Activated CD4-positive, alpha-beta T cell treated with anti-CD3 and anti-CD28 coated beads for 4 hours (primary cell): ENCODE measurements around the gene RNF215.
"Not testable (repeated sequence)": the region's sequence is repeated elsewhere in the genome, so short reads cannot be mapped to it uniquely, and the experiment has no call there.

Experiments used
- DNase-seq, 2 donors: peaks; one replicate each; pipeline ENCODE4 v3.0.0-alpha.2; 2020

The RNF215 gene

DNA sequence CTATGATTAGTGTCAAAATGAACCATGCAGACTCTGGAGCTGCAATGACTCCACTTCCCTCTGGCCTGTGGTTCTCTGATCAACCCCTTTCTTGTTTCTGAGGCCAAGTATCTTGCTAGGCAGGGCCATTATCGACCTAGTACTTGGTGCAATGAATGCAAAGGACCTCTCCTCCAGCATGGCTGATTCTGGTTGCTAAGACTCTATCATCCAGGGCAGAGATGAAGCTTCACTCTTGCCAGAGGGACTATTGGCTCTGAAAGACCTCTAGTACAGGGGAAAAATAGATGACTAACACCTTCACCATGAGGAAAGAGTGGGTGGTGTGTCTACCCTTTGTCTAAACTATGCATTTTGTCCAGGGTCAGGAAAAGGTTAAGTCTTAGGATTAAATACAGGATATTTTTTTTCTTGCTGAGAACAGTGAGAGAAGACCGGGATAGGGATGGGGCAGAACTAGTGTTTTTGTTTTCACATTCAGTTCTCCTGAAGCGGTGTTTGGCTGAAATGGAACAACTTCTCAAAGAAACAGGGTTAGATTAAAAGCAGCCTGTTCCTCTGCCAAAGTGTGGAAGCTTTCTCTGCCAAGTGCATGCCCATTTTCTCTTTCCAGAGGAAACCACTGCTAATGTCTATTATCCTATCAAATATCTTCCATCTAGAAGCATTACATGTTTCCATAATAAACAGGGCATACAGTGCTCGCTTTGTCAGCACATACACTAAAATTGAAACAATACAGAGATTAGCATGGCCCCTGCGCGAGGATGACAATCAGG is 33.3 kb upstream of the RNF215 start:
- DNase-seq = no peak

DNA sequence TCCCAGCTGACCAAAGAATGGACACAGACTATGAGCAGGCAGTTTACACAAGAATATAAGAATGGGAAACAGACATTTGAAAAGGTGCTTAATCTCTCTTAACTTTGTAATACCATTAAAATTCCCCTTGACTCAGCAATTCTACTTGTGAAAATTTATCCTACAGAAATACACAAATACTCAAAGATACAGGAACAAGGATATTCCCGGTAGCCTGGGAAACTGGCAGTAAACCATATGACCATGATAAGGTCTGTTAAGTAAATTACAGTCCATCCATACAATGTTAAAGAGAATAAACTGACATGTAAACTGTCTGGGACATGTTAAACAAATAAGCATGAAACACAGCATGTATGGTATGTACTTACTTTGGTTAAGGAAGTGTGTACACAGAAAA is 29.6 kb upstream of the RNF215 start:
- no peak for DNase-seq

DNA sequence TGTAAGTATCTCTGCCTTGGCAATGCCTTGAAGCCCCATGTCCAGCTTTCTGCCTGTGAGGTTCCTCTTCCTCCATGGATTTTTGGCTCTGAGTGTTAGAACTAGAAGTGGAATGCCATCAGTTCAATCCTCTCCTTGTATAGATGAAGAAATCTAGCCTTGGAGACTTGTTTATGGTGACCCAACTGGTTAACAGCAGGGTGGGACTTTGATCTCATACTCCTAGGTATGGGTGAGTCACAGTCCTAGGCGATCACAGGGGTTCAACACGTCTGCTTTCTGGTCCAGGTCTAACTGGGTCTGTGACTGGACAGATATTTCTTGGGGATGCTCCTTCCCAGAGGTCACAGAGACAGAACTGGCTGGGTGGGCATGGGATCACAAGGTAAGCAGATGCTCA is 29.2 kb upstream of the RNF215 start:
- no peak for DNase-seq

DNA sequence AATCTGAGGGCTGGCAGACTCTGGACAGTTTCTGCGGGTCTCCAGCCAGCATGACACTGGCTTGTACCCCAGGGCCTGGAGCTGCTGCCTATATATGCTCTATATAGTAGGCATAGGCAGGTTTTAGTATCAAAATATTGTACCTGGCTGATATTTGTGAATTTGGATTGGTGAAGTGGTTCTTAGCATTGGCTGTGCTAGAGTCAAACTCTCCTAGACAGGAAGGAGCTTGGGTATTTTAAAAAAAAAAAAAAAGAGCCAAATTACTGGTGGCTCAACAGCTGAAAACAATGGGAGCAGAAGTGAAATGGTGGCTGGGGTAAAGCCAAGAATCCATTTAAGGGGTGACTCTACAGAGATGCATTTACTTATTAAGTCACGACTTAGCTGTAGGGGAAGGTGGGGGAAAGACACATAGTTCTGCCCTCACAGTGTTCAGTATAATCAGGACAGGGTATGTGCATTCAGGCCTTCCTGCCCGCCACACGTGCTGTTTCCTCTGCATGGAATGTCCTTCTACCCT is 27.4 kb upstream of the RNF215 start:
- DNase-seq = no peak

DNA sequence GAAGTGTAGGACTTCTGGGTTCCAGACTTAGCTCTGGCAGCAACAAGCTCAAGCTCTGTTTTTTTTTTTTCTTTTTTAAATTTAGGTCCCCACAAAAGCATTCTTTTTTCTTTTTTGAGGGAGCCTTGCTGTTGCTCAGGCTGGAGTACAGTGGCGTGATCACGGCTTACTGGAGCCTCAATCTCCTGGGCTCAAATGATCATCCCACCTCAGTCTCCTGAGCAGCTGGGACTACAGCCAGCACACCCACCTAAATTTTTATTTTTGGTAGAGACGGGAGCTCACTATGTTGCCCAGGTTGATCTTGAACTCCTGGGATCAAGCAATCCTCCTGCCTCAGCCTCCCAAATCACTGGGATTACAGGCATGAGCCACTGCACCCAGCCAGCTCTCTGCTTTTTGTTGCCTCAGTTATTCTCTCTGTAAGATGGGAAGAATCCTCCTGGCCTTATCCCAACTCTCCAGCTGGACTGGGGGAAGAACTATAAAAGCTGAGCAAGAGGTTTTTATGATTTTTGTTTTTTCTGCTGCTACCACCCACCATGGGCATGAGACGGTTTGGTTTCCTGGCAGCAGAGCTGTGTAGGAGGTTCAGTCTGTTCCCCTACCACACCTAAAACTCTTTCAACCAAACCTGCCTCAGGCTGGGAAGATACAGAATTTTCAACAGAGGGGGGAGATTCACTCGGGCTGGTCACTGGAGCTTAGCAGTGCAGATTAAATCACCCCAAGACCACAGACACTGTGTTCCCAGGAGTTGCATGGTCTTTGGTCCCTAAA is 26.7 kb upstream of the RNF215 start:
- no peak for DNase-seq

DNA sequence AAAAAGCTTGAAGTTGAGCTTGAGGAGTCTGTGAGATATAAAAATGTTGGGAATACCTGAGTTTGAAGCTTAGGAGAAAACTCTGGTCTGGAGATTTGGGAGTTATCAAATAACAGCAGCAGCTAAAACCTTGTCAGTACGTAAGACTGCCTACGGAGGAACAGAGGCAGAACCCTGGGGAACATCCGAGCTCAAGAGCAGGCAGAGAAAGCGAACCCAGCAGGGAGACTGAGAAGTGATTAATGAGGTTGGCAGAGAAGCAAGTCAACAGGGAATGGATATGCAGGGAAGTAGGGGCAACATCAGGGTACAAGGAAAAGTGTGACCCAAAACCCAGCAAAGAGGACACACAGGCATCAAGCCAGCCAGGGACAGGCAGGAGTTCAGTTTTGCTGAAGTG is 25.8 kb upstream of the RNF215 start:
- no peak for DNase-seq

DNA sequence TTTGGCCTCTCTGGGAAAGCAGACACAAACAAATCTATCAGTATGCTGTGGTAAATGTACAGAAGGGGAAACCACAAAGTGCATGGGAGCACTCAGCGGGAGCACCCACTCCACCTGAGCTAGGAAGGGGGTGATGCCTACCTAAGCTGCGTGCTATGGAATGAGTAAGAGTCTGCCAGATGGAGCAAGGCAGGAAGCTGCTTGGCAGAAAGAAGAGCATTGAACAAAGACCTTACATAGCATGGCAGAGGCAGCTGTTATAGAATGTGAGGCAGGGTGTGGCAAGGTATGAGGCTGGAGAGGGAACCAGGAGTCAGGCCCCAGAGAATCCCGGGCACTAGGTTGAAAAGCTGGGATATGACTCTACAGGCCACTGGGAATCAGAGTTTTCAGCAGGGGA is 24.6 kb upstream of the RNF215 start:
- DNase-seq = no peak

DNA sequence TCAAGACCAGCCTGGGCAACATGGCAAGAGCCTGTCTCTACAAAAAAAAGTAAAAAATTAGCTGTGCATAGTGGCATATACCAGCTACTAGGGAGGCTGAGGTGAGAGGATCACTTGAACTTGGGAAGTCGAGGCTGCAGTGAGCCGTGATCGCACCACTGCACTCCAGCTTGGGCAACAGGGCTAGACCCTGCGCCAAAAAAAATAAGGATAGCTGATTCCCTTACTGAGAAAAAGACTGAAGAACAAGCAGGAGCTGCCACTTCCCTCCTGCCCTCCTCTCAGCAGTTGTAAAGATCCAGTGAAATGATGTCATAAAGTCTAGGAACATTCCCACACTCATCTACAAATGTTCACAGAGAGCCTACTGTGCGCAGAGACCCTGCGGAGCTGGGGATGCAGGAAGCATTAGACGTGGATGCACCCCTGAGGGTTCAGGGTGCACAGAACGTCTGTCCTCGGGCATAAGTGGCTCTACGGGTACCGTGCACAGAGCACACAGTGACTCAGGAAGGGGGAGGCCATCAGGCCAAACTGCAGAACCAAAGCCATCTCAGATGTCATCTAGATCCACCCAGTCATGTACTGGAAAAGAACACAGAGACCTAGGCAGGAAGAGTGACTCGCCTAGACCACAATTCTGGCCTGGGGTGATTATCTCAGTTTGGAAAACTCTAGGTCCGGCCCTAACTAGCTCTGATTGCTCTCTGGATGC is 21.3 kb upstream of the RNF215 start:
- DNase-seq = no peak

DNA sequence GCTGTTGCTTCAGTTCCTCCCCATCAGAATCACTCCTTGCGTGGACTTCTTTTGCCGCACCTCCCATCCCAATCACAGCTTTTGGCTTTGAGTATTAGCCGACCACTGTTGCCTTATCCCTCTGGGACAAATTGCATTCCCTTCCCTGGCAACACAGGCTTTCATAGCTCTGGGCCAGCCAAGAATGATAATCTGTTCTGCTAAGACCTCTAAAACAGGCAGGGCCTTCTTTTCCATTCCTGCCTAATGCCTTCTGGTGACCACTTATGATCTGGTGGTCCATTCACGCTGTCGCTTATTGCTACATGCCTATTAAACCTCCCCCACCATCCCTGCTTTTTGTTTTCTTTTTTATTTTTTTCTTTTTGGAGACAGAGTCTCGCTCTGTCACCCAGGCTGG is 19.2 kb upstream of the RNF215 start:
- DNase-seq = no peak

DNA sequence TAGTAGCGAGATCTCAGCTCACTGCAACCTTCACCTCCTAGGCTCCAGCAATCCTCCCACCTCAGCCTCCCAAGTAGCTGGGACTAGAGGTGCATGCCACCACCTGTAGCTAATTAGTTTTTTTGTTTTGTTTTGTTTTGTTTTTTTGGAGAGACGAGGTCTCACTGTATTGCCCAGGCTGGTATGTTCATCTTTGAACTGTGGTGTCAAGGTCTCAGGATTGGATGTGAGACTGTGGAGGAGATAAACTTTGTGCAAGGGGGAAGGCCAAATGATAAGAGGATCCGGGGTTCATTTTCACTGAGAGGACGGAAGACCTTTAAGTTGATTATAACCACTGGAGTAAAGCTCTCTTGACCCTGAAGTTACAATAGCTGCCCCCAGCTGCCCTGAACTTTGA is 18.5 kb upstream of the RNF215 start:
- DNase-seq = no peak

DNA sequence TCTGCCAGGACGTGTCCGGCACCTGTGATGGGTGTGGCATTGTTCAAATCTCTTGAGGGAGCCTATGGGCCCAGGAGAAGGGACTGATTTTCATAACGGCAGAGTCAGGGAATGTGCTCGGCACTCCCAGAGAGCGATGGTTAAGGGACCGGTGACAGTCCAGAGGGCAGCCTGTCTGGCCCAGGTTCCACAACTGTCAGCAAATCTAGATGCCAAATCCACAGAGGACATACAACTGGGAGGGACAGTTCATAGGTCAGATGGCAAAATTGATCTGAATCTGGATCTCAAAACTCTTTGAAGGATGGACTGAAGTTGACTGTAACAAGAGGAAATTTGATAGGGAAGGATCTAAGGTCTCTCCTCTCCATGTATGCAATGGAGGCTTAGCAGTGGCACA is 17.1 kb upstream of the RNF215 start:
- no peak for DNase-seq

DNA sequence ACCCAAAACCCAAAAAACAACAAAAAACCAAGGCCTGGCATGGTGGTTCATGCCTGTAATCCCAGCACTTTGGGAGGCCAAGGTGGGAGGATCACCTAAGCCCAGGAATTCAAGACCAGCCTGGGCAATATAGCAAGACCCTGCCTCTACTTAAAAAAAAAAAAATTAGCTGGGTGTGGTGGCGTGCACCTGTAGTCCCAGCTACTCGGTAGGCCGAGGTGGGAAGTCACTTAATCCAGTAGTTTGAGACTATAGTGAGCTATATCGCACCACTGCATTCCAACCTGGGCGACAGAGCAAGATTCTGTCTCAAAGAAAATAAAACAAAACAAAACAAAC is 15.5 kb upstream of the RNF215 start:
- DNase-seq = not testable (repeated sequence)

DNA sequence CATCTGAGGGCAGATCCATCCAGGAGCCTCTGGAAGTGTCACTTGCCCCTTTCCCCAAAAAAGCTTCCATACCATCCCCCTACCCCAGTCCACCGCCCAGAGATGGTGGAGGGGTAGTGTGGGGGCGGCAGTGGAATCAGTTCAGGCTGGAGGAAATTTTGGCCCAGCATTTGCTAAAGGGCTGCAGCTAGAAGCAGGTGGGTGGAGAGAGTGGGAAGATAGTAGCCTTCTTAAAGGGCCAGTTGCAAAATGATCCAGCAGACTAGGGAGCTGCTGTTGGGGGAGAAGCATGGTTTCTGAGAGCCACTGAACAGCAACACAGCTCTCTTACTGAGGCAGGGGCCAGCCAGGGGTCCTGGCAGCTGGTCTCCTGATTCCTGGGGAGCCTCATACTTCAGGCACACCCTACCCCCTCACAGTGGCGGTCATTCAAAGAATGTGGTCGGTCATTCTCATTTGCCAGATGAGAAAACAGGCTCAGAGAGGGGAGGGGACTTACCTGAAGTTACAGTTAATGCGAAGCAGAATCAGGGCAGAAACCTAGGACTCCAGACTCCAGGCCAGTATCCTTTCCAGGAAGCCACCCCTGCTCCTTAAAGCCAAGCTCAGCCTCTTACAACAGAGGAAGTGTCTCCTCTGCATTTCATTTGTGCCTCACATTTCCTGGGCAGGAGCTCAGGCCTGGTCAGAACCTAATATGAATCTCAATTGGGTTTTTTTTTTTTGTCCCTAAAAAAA is 15.0 kb upstream of the RNF215 start:
- no peak for DNase-seq

DNA sequence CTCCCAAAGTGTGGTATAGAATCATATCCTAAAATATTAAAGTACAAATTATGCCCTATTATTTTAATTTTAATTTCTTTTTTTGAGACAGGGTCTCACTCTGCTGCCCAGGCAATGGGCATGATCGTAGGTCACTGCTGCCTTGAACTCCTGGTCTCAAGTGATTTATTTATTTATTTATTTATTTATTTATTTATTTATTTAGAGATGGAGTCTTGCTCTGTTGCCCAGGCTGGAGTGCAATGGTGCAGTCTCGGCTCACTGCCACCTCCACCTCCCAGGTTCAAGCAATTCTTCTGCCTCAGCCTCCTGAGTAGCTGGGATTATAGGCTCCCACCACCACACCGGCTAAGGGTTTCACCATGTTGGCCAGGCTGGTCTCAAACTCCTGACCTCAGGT is 13.8 kb upstream of the RNF215 start:
- DNase-seq = not testable (repeated sequence)

DNA sequence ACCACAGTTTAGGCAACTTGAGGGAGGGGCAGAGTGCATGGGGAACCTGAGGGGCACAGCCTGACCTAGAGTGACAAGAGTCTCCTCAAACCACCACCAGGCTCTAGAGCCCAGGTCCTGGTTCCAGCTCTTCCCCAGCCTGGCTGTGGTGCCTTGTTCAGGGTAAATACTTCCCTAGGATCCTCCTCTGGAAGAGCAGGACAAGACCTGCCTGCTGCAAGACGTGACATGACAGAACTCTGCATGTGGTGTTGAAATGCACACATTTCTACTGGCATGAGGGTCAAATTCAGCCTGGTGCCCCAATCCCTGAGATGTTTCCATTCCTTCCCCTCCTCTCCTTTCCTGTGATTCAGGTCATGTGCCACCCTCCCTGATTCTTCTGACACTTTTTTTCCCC is 12.9 kb upstream of the RNF215 start:
- no peak for DNase-seq

DNA sequence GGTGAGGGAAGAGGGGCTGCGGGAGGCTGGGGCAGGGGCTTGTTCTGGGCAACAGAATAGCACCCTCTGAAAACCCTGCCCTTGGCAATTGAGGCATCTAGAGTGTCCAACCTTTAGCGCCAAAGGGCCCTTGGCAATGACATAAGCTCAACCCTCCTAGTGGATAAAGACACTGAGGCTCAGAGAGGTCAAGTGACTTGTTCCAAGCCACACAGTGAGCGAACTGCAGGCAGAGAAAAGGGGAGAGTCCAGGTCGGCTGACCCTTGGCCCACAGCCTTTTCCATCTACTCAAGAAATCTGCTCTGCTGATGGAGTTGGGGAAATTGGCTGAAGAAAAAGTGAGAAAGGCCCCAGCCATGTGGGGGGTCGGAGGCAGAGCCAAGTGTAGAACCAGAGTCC is 12.5 kb upstream of the RNF215 start:
- DNase-seq = no peak

DNA sequence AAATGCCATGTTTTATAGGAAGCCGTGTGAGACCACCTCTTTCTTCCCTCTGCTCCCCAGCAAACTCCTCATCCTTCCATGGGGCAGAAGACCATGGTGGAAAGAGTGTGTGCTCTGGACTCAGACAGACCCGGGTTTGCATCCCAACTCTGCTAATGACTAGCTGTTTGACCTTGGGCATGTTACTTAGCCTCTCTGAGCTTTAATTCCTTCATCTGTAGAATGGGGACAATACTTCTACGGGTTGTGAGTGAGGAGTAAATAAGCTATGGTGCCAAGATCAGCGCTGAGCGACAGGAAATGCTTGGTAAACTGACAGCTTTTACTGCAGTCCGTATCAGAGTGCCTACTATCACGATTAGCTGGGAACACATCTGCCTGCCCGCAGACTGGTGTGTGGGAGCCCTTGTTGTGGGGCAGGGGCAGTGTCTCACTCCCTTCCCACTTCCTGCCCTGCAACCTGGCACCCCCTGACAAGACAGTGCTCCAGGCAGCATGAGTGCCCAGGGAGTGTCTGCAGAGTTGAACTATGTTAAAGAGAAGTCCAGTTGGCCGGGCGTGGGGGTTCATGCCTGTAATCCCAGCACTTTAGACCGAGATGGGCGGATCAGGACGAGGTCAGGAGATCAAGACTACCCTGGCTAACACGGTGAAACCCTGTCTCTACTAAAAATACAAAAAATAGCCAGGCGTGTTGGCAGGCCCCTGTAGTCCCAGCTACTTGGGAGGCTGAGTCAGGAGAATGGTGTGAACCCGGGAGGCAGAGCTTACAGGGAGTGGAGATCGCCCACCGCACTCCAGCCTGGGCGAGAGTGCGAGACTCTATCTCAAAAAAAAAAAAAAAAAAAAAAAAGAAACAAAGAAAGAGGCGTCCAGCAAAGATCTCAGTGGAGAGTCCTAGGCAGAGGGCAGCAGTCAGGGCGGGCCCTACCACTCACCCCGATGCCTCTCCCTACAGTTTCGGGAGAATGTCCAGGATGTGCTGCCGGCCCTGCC is 11.8 kb upstream of the RNF215 start:
- no peak for DNase-seq

DNA sequence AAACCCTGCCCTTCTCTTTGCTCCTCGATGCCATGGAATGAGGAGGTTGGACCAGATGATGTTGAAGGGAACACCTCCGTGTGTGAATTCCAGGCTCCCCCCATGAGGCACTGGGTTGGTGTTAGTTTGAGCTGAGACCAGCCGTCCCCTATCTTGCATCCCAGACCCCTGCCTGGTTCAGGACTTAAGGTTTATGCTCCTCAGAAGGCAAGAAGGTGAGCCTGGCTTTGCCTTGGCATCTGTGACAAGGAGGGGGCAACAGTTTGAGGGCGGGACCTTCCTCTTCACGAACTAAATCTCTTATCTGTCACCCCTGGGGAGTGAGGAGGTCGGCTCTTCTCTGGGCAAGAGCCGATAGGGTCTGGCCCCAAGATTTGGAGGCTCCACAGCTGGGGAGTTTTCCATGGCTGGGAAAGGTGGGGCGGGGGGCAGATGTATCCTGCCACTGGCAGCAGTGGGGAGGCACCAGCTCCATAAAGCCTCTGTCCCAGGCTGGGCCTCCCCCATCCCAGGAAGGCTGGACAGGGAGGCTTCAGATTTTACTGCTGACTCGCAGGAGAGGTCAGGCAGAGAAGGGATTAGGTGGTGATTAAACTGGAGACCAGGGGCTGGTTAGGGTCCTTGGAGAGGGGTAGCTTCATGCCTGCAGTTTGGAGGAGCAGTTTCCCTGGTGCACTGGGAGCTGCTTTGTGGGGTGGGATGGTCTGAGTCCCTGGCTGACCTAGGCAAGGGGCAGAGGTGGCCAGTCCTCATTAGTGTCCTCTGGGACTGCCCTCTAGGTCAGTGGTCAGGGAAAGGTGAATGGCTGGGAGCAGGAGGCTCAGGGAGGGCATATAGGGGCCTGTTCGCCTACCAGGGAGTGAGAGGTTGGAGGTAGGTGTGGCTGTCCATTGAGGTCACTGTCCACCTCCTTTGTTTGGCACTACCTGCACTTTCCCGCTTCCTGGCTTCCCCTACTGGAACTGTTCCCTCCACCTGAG is 10.7 kb upstream of the RNF215 start:
- no peak for DNase-seq

DNA sequence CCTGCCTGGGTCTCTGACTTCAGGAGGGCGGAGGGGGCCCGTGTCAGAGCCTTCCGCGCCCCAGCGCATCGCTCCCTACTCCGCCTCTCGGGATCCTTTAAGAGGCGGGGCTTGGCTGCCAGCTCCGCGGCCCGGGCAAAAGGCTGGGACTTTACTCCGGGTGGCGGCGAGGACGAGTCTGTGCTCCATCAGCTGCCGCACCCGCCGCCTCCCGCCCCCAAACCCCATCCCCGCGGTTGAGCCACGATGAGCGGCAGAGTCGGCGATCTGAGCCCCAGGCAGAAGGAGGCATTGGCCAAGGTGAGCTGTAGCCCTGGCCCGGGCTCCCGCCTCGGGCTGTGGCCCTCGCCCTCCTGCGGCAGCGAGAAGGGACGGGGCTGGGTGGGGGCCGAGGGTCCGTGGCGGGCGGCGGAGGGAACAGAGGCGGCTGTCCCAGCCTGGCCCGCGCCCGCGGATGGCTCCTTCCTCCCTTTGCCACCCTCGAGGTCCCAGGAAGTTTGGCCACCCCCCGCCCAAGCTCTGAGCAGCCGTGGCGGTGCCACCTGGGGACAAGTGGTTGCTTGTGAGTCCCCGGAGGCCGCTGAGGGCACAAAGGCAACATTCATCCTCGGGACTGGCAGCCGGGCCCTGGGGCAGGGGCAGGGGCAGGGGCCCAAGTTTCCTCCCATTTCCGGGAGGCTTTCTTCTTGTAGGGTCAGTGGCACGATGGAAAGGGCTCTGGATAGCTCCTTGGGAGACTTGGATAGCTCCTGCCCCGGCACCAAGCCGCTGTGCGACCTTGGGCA is 9.9 kb upstream of the RNF215 start, which contains the start of gene SEC14L2:
SEC14L2 (plus strand) TSS at position 148 of the 785 bp plus-strand sequence; CDS start at position 247, 99 bp downstream.
- DNase-seq = peak; percentile 61 to 63
